Measurements from ENCODE around the gene ZNF276.

Gene ZNF276

DNA sequence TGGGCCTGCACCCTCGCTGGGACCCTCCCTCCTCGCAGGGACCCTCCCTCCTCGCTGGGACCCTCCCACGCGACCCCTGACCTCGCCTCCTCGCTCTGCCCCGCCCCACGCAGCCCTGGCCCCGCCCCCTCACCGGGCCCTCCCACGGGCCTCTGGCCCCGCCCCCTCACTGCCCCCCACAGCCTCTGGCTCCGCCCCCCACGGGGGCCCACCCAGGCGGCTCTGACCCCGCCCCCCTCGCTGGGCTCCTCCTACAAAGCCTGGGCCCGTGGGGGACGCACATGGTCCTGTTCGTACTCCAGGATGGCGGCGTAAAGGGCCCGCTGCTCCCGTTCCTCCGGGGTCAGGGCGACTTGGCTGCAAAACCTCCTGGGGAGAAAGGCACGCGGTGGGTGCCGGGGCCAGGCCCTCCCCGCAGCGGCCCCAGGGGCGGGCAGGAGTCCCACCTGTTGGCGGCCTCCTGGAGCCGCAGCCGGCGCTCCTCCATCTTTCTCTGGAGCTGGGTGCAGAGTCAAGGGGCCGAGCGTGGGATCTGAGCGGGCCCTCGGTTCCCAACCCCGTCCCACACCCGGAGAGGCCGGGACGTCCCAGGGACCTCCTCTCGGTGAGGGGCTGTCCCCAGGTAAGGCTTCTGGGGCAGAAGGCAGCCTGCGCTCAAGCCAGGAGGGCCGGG is 9.6 kb upstream of the ZNF276 start:
- DNase-seq (ENCODE audit: low read depth, low spot score), result peak; percentile 35

DNA sequence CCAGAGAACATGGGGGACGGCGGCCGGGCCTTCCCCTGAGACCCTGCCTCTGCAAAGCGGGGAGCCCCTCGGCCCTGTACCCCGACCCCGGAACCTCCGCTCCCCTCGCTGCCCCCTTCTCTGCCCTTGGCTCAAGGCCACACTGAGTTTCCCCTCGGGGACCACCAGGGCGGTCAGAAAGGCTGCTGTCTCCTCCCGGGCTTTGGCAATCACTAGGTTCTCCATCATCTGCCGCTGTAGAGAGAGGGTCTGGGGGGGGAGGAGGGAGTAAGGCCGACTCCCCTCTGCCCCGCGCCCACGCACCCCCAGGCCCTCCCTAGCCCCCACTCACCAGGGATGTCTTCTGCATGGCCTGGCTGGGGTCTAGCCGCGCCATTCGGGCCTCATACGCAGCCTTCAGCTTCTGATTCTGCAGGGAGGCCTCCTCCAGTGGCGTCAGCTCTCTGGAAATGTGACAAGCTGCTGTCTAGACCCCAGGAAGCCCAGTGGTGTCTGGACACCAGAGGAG is 9.0 kb upstream of the ZNF276 start:
- no peak for DNase-seq (ENCODE audit: low read depth, low spot score)

- DNase-seq (ENCODE audit: low read depth, low spot score), result no peak
Measured at GRCh38 chr16:89716493-89716892, 4.8 kb upstream of the ZNF276 start.

DNA sequence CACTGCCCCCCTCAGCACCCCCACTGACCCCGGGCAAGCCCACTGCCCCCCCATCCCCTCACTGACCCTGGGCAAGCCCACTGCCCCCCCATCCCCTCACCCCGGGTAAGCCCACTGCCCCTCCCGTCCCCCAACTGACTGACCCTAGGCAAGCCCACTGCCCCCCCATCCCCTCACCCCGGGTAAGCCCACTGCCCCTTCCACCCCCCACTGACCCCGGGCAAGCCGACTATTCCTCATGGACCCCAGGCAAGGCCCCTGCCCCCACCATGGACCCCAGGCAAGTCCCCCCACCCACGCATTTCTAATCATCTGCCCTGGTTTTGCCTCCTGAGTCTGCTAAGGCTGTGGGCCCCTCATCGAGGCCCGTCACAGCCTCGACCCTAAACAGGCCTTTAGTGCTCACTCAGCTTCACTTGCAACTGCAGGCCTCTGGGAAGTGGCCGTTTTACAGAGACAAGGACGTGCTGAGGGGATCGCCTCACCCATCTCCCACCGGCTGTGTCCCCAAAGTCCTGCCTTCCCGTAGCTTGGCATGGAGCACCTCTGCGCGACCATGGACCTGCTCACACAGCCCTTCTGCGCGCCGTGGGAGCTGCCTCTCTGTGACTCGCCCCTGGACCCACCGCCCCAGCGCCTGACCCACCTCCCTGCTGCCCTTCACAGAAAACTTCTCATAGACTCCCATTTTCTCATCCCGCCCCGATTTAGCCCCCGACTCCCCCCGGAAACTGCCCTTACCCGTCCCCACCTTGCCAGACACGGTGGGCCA is 4.2 kb upstream of the ZNF276 start:
- no peak for DNase-seq (ENCODE audit: low read depth, low spot score)

GRCh38 chr16:89717688-89718505 is 3.4 kb upstream of the ZNF276 start:
- DNase-seq (ENCODE audit: low read depth, low spot score), result no peak

DNA sequence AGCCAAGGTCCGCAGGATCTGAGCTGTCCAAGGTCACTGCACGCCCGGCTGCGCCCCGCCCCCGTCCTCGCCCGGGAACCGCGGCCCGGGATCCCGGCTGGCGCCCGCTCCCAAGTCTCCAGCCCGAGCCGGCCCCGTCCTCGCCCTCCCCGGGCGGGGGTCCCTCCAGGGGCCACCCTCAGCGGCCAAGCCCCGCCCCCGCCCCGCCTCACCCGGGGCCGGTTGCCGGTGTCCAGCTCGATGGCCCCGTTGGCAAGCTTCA is 855 bp upstream of the ZNF276 start:
- DNase-seq (ENCODE audit: low read depth, low spot score), result no peak

- peak; percentile 79 for DNase-seq (ENCODE audit: low read depth, low spot score)
Measured at GRCh38 chr16:89721546-89722391, 432 bp downstream of the ZNF276 start.

DNA sequence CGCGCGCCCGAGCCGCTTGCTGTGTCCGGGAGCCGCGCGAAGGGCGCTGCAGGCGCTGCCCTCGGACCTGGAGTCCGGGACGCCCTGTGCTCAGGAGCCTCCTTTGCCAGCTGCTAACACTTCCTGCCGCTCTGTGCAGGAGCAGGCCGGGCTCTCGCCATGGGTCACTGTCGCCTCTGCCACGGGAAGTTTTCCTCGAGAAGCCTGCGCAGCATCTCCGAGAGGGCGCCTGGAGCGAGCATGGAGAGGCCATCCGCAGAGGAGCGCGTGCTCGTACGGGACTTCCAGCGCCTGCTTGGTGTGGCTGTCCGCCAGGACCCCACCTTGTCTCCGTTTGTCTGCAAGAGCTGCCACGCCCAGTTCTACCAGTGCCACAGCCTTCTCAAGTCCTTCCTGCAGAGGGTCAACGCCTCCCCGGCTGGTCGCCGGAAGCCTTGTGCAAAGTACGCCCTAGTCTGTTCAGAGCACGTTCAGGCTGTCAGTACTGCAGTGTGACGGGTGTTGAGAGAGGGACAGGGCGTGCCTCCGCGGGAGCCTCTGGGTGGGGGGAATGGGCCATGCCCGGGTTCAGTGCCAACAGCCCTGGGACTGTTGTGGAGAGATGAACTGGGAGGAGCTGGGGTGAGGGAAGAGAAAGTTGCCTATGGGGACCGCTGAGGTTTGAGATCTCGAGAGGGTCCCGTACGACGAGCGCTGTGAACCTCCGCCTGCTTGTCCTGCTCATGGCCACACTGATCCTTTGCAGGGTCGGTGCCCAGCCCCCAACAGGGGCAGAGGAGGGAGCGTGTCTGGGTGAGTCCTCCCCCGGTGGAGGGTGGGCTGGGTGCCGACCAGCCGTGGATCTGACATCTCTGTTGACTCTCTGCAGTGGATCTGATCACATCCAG is 1.3 kb downstream of the ZNF276 start:
- DNase-seq (ENCODE audit: low read depth, low spot score), result peak; percentile 33

DNA sequence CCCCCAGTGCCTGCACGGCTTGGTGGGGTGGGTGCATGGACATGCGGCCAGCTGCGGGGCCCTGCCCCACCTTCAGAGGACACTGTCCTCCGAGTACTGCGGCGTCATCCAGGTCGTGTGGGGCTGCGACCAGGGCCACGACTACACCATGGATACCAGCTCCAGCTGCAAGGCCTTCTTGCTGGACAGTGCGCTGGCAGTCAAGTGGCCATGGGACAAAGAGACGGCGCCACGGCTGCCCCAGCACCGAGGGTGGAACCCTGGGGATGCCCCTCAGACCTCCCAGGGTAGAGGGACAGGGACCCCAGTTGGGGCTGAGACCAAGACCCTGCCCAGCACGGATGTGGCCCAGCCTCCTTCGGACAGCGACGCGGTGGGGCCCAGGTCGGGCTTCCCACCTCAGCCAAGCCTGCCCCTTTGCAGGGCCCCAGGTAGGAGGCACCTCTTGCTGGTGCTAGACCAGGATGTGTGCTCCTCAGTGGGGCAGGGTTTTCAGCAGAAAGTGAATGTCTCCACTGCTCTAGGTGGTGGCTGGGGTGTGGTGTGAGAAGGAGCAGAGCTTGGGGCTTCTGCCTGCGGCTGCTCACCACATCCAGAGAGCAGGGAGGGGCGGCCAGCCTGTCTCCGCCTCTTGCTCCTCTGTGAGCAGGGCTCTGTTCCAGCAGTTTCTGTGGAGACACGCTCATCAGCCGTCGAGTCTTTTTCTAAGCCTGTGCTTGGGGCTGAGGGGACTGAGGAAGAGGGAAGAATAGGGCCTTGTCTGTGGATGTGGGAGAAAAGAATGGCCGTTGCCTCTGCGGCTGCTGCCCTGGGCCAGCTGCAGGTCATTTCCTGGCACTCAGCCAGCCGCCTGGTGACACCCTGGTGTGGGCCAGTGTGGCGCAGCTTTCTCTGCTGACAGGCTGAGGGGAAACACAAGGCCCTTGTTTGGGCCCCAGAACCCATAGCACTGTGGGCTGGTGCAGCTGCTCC is 2.2 kb downstream of the ZNF276 start:
- peak; percentile 48 for DNase-seq (ENCODE audit: low read depth, low spot score)

- DNase-seq (ENCODE audit: low read depth, low spot score), result no peak
Measured at GRCh38 chr16:89727406-89728120, 6.2 kb downstream of the ZNF276 start.

DNA sequence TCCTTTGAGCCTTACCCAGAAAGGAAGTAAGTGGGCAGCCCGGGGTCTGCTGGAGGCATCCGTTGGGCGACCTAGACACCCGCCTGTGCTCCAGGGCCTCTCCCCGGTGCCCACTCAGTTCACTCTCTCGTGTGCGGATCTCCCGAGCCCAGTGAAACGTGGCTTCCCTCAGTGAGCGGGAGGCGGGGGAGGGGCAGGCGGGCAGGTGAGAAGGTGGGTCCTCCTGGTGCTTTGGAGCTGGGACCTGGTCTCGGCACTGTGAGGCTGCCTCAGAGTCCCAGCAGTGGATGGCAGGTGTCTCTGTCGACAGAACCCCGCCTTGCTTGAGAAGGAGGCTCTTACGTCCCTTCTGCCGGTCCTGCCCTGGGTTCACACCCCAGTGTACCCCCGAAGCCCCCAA is 8.0 kb downstream of the ZNF276 start:
- DNase-seq (ENCODE audit: low read depth, low spot score), result no peak

- DNase-seq (ENCODE audit: low read depth, low spot score), result no peak
Measured at GRCh38 chr16:89729863-89730593, 8.7 kb downstream of the ZNF276 start.

- DNase-seq (ENCODE audit: low read depth, low spot score), result no peak
Measured at GRCh38 chr16:89730610-89731234, 9.4 kb downstream of the ZNF276 start.

GRCh38 chr16:89732142-89732917 is 11.0 kb downstream of the ZNF276 start:
- no peak for DNase-seq (ENCODE audit: low read depth, low spot score)

GRCh38 chr16:89732918-89733242 is 11.5 kb downstream of the ZNF276 start:
- no peak for DNase-seq (ENCODE audit: low read depth, low spot score)

DNA sequence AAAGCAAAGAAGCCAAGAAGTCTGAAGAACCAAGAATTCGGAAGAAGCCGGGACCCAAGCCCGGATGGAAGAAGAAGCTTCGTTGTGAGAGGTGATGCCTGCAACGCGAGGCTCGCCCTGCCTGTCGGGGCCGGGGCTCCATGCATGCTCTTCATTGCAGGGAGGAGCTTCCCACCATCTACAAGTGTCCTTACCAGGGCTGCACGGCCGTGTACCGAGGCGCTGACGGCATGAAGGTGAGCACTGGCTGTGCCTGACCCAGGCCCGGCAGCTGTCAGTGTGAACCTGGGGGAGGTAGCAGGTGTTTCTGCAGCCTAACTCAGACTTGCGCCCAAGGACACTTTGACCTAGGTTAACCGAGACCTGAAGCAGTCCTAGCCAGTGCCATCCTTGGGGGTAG is 12.0 kb downstream of the ZNF276 start:
- no peak for DNase-seq (ENCODE audit: low read depth, low spot score)

GRCh38 chr16:89733792-89734191 is 12.5 kb downstream of the ZNF276 start:
- DNase-seq (ENCODE audit: low read depth, low spot score), result no peak
